Right lung (tissue), 5 donors: Measurements from ENCODE around the gene RPE65. TPM values are rescaled to one million over a fixed set of nuclear protein-coding genes. Genes with fewer than 3 reads are reported as not detected.
"Not testable (repeated sequence)": the region's sequence is repeated elsewhere in the genome, so short reads cannot be mapped to it uniquely, and the experiment has no call there.

ENCODE experiments used
- DNase-seq, 2 donors: peaks; one replicate each; pipeline ENCODE4 v3.0.0-alpha.2; 2013
- polyA plus RNA-seq, 5 donors: library from polyadenylated mRNA; unstranded; fragments of 120-200 nt; gene quantifications; one replicate each; pipeline versions ENCODE4 v1.2.1 to v1.2.3, GENCODE V29; 2013; ENCODE audit warnings: inconsistent platforms in 1 of 5, low replicate concordance in 1 of 5; ENCODE audit not compliant: insufficient read length in 5 of 5, insufficient read depth in 1 of 5

The RPE65 gene
- polyA plus RNA-seq, 5 donors = 0.09 to 0.69 (median 0.31) TPM

DNA sequence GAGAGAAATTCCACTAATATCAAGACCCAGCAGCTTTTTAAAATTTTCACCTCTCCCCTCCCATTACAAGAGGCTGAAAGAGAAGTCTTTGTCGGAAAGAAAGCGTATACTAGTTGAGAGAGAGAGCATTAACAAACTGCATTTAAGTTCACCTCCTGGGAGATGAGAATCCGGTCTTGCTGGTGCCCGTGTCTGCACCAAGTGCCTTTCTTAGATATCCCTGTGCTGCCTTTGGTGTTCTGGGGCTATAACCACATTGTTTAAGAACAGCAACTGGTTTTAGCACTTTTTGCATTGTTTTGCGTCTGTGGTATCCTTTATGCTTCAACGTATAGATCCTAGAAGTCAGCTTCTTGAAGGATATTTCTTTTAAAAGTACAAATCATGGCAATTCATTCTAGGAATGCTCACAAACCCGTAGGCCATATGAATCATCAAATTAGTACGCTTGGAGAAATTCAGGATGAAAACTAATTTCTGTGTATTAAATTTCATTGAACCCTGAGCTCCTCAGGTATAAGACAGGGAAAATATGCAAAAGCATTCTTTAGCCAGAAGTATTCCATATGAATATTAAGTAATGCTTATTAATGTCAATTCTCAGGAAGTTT, 3.4 kb upstream of the RPE65 start:
- no peak for DNase-seq

DNA sequence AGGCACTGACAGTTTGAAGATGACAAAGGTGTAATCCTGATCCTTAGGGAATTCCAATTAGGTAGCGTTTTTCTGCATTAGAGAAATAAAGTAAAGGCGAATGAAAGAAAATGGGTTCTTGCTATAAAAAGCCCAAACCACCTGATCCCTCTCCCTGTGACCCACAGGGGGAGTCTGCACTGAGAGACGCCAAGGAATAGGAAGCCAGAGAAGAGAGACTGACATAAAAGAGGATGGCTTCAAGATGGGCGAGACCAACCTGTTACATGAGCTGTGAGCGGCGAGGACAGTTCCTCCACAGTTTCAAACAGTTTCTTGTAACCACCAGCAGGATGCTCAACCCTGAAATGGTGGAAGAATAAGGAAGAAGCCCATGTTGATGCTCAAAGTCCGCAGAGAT, 1.4 kb downstream of the RPE65 start:
- no peak for DNase-seq

DNA sequence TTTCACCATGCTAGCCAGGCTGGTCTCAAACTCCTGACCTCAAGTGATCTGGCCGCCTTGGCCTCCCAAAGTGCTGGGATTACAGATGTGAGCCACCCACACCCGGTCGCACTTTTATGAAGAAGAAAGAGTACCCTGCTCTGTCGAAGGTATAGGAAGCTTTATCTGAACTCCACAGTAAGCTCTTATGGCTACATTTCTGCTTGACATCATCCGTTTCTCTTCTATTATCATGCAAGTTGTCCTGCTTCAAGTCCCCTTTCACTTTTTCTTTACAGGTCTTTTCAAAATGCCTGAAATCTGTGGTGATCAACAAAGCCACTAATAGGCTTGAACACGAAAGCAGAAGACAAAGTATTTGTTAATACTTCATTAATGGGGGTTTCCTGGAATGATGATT, 4.0 kb downstream of the RPE65 start:
- DNase-seq = no peak

DNA sequence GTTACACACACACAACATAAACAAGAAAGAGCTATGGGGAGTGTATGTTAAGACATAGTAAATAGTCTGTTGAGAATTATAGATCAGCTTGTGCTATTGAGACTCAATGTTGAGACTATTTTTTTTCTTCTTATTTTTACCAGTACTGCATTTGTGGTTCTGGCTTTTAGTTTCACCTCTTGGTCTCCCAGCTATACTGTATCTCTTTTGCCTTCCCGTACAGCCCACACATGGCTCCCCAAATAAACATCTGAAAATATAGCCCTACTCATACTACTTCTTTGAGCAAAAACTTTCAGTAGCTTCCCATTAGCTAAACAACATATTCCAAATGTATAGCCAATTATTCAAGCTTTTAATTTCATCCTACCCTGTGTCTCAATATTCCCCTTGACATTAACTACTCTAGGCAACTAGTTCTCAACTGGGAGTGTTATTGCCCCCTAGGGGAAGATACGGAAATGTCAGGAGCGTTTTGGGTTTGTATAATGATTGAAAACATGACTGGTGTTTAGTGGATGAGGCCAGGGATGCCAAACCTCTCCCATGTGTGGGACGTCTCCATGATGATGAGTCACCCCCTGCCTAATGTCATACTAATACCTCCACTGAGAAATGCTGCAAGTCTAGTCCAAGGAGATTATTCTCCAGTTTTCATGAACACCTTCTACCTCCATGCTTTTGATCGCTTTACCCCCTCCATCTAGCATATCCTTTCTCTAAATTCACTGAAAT, 6.8 kb downstream of the RPE65 start:
- DNase-seq = no peak

DNA sequence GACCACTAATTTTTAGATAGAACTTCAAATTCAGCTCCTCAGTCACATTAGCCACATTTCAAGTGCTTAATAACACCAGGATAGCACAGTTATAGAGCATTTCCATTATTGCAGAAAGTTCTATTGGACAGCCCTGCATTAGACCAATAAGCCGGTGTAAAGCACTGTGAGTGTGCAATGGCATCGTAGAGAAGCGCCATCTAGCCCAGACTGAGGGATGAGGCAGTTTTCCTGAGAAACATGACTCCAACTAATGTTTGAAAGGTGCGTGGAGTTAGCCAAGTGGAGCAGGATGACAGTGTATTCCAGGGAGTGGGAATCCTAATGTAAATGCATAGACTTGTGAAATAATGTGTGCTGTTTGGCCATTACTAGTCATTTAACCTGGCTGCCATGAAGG, 7.7 kb downstream of the RPE65 start:
- no peak for DNase-seq

DNA sequence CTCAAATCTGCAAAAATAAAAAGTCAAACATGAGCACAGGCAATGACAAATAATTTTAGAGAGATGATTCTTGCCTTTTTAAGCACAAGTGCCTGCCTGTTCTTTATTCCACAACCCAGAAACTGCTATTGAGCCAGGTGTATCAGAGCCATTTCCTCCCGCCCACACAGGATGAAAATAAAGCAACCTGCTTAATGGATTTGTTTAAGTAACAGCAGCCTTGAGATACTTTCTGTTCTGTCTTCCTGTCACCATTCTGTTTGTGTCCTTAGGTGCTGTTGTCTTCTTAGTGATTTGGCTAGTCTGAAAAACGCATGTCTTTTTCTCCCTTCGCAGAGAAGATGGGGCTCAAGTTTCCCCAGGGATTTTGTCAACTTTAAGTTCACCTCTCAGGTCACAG, 11.4 kb downstream of the RPE65 start:
- DNase-seq = no peak

DNA sequence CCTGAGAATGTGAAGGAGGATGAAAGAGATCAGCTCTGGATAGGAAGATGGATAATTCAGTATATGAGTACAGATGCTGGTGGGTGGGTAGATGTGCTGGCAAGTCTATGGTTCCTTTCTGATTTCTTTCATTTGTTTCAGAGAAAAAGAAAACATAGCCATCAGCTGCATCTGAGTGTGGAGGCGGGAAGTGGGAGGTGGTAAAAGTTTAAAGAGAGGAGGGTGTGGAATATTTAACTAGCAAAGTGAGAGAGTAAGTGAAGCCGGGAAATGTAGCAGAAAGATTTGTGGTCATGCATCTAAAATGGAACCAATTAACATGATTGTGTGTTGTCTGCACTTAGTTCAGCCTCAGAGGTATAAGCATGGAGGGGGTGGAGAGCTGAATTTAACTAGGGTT, 16.4 kb downstream of the RPE65 start:
- DNase-seq = no peak

DNA sequence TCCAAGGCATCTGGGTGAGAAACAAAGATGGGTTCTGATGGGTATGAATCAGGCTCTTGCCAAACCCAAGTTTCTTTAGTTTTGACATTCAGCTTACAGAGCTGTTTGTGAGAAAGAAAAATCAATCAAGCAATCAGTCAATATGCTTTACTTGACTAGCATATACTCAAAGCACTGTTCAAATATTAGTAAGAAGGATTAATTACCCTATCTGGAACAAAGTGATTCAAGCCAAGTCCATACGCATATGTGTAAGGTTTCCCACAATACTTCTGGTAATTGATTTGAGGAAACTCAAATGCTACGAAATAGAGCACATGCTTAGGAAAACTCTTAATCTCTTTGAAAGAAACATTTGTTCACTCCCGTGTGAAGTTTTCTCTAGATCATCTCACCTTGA, 18.7 kb downstream of the RPE65 start:
- DNase-seq = no peak

DNA sequence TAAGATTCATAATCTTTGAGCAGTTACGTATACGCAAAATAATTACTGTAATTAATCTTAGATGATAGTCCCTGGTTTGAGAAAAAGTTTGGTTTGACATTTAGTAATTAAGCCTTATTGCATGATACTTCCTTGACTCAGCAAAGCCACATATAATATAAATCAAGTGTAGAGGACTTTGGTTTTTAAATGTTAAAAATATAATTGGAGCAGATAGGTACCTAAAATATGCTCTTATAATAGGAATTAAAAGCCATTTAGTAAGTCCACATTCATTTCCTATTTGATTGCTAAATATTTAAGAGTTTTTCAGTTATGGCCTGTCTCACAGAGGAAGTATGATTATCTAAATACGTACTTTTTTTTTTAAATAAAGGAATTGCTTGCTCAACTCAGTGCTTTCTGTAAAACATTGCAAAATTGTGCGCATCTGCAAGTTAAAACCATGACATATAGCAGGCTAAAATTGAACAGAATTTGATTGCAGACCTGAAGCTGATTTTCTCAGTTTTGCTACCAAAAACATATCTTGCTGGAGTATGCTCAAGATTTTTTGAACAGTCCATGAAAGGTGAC, 20.4 kb downstream of the RPE65 start:
- no peak for DNase-seq

DNA sequence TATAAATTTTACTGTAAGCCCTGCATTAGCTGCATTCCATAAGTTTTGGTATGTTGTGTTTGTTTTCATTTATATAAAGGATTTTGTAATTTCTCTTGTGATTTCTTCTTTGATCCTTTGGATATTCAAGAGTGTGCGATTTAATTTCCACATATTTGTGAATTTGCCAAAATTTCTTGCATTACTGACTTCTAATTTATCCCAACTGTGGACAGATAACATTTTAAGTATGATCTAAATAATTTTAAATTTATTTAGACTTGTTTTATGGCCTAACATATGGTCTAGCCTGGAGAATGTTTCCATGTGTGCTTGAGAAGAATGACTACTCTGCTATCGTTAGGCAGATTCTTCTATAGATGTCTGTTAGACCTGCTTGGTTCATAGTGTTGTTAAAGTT, 23.2 kb downstream of the RPE65 start:
- DNase-seq = no peak

DNA sequence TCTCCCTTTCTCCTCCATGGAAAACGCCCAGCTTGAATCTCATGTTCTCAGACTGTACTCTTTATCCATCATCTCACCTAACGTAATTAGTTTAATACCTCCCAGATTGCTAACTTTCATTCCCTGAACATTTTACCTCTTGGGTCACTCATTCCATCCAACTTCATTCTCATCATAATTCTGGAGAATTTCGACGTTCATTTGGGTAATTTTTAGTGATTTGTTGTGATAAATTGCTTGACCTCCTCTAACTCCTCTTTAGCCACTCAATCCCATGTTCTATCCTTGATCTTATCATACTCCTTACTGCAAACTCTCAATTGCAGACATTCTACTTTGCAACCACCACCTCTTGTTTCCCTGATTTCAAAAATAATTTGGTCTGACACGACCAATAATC, 28.4 kb downstream of the RPE65 start:
- DNase-seq = no peak

DNA sequence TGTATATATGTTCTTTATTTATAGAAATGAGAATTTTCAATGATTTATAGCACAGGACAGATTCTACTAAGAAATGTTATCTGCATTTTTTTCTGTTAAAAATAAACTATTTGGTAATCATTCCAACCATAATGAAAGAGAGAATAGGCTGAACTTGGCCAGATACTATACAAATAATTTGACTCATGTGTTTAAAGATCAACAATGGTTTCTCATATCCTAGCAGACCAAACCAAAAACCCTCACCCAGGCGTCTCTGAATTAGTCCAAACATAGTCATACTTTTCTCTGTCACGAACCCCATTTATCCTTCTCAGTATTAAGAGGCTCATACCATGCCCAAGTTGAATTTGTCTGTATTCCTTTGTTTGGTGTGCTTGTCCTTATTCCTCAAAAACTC, 40.3 kb downstream of the RPE65 start:
- DNase-seq = no peak

DNA sequence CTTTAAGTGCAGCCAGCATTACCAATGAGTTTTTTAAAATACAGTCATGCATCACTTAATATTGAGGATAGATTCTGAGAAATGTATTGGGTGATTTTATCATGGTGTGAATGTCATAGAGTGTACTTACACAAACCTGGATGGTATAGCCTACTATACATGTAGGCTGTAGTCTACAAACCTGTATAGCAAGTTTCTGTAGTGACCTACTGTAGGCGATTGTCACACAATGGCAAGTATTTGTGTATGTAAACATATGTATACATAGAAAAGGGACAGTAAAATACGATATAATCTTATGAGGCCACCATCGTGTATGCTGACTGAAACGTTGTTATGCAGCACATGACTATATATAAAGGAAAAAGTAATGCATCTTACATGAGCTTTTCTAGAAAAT, 48.2 kb downstream of the RPE65 start:
- DNase-seq = no peak

DNA sequence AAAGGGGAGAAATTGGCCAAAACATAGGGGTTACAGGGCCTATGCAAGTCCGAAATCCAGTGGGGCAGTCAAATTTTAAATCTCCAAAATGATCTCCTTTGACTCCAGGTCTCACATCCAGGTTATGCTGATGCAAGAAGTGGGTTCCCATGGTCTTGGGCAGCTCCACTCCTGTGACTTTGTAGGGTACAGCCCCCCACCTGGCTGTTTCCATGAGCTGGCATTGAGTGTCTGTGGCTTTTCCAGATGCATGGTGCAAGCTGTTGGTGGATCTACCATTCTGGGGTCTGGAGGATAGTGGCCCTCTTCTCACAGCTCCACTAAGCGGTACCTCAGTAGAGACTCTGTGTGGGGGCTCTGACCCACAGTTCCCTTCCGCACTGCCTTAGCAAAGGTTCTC, 54.2 kb downstream of the RPE65 start:
- not testable (repeated sequence) for DNase-seq

DNA sequence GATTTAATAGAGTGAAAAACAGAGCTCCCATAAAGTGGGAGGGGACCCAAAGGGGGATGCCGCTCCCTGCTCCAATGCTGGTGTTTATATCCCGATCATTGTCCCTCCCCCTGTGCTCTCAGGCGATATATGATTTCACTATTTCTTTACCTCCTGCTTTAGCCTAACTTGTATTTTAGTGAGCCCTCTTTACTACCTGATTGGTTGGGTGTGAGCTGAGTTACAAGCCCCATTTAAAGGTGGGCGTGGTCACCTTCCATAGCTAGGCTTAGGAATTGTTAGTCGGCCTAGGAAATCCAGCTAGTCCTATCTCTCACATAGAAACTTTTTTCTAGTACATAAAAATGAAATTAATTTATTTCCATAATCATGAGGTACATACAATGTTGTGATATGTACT, 57.3 kb downstream of the RPE65 start:
- not testable (repeated sequence) for DNase-seq

DNA sequence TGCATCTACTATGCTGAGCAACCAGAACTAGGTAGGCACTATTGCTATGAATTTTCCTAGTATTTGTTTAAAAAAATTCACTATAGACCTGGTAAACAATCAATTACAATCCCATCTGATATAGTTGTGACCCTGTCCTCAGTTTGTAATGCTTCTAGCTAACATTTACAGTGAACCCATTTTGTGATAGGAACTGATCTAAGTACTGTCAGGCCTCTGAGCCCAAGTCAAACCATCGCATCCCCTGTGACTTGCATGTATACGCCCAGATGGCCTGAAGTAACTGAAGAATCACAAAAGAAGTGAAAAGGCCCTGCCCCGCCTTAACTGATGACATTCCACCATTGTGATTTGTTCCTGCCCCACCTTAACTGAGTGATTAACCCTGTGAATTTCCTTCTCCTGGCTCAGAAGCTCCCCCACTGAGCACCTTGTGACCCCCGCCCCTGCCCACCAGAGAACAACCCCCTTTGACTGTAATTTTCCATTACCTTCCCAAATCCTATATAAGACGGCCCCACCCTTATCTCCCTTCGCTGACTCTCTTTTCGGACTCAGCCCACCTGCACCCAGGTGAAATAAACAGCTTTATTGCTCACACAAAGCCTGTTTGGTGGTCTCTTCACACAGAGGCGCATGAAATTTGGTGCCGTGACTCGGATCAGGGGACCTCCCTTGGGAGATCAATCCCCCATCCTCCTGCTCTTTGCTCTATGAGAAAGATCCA, 63.8 kb downstream of the RPE65 start:
- DNase-seq = not testable (repeated sequence)

DNA sequence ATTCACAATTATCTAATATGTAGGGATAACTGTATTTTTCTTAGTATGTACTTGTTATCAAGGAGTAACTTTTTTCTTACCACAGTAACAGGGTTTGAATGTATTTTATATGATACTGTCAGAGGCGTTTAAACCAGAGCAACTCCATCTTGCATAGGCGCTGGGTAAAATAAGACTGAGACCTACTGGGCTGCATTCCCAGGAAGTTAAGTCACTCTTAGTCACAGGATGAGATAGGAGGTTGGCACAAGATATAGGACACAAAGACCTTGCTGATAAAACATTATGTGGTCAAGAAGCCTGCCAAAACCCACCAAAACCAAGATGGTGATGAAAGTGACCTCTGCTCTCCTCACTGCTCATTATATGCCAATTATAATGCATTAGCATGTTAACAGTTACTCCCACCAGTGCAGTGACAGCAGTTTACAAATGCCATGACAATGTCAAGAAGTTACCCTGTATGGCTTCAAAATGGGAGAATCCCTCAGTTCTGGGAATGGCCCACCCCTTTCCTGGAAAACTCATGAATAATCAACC, 64.8 kb downstream of the RPE65 start:
- no peak for DNase-seq

DNA sequence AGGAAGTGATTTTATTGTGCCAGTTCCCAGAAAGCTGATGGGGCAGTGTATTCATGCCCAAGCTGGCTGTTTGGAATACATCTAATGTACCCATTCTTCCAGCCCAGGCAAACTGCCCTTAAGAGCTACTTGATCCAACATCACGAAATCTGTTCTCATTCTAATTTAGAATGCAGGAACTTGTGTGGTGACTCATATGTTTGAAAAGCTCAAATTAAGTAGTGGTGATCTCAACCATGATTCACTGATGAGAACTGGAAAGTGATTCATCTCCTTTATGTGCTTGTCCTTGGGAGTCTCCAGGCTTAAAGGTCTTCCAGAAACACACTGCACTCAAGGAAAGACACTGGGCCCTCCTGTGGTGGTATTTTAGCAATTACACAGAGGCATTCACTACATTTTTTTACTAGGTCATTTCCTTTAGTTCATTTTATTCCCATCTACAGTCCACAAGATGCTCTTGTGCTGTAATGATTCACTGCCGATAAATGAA, 65.4 kb downstream of the RPE65 start:
- DNase-seq = no peak

DNA sequence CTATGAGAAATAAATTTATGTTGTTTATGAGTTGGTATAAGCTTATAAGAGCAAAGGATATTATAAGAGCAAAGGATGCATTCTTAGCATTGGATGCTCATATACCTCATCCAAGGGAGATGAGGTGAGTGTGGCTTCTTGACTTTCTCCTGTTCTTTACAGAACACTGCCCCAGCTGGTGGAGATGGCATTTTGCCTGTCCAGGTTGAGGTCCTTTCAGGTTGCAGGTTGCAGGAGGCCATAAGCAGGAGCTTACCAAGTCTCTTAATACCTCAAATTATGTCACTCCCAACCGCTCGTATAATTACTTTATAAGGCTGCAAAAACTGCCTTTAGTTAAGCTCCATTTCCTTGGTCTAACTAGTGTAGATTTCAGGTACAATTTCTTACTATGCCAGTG, 66.7 kb downstream of the RPE65 start:
- DNase-seq = no peak

DNA sequence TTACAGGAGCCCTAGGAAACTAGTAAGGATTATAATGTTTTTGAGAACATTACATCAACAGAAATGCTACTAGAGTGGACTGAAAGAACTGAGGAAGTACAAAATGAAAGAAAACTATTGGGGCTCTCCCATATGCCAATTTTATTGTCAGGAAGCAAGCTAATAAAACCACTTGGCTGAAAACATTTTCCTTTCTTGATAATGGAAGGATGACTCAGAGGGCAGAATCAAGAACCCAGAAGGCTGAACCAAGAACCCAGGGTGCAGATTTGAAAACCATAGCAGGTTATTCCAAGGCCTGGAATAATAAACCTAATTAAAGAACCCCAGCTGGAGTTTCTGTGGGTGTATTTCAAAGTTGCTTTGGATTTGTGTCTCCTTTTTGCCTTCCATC, 70.7 kb downstream of the RPE65 start:
- no peak for DNase-seq
